GM12878 (cell line): ENCODE measurements around the gene TNF. TPM values are rescaled to one million over a fixed set of nuclear protein-coding genes. Genes with fewer than 3 reads are reported as not detected.

ENCODE experiments used
- ATAC-seq: fragments of 200-7000 bp; cut with Tn5 transposase; 3 replicates; pipeline ENCODE4 v1.9.1; 2020; ENCODE audit warnings: mild to moderate bottlenecking, moderate library complexity
- BruUV-seq: library from RNA; stranded (reverse); fragments of 400-500 nt; replicated peaks from 2 replicates; lab custom pipeline; 2021; lab: Mats Ljungman, UMichigan
- CTCF ChIA-PET: fragments of 300-600 bp; sonication (Branson Sonifier 250); formaldehyde crosslinking; extraction: SDS; loops from one replicate; lab custom pipeline; 2021; ENCODE audit warnings: inconsistent platforms; lab: Yijun Ruan, JAX
- POLR2A ChIA-PET: fragments of 350-600 bp; formaldehyde crosslinking; extraction: SDS; loops from one replicate; lab custom pipeline; 2021; ENCODE audit warnings: inconsistent platforms; lab: Charles Lee
- RAD21 ChIA-PET: fragments of 300-600 bp; sonication (Branson Sonifier 250); formaldehyde crosslinking; loops from one replicate; lab custom pipeline; 2023; ENCODE audit warnings: antibody characterized with exemption; ENCODE audit not compliant: unreplicated experiment; lab: Charles Lee
- SMC1A ChIA-PET: fragments of 300-600 bp; sonication (Branson Sonifier 250); formaldehyde crosslinking; loops from one replicate; lab custom pipeline; 2023; ENCODE audit not compliant: unreplicated experiment, uncharacterized antibody; lab: Charles Lee
- DNase-seq: peaks from one replicate; pipeline ENCODE4 v3.0.0-alpha.2; 2011; ENCODE audit warnings: low read depth, low spot score
- FAIRE-seq: peaks from 3 replicates; lab custom pipeline; 2011; peaks lifted over from hg19 to GRCh38; lab: Jason Lieb, UNC
- H2AFZ ChIP-seq: 2 replicates; pipeline ENCODE4 v1.6.0; 2011; ENCODE audit warnings: low read depth, low read length, control low read depth; ENCODE audit not compliant: control insufficient read depth
- H3K27ac ChIP-seq: 2 replicates; pipeline ENCODE4 v1.5.1; 2011; ENCODE audit warnings: control low read depth; ENCODE audit not compliant: control insufficient read depth, insufficient read depth
- H3K27me3 ChIP-seq, 2 experiments: replicated peaks in 1 of 2; 2 replicates each; pipeline versions ENCODE4 v1.6.0 to v1.6.1; 2011; ENCODE audit warnings: low read length in 1 of 2; ENCODE audit not compliant: control insufficient read depth in 2 of 2, insufficient read depth in 2 of 2
- H3K36me3 ChIP-seq, 2 experiments: 2 replicates each; pipeline ENCODE4 v1.5.1; 2011; ENCODE audit warnings: low read length in 1 of 2; ENCODE audit not compliant: control insufficient read depth in 2 of 2, insufficient read depth in 2 of 2
- H3K4me1 ChIP-seq: 2 replicates; pipeline ENCODE4 v1.6.1; 2011; ENCODE audit warnings: mild to moderate bottlenecking, low read length, moderate library complexity, mixed read lengths; ENCODE audit not compliant: control insufficient read depth, insufficient read depth
- H3K4me2 ChIP-seq: 2 replicates; pipeline ENCODE4 v1.6.0; 2011; ENCODE audit warnings: control low read depth; ENCODE audit not compliant: control insufficient read depth, insufficient read depth
- H3K4me3 ChIP-seq: fragments of 200-600 bp; sonication (generic); 2 replicates; pipeline ENCODE4 v1.5.1; 2016
- H3K79me2 ChIP-seq: 2 replicates; pipeline ENCODE4 v1.6.0; 2011; ENCODE audit warnings: low read length; ENCODE audit not compliant: control insufficient read depth, insufficient read depth
- H3K9ac ChIP-seq: 2 replicates; pipeline ENCODE4 v1.8.0; 2011; ENCODE audit warnings: low read length, control low read depth, mixed read lengths; ENCODE audit not compliant: control insufficient read depth, insufficient read depth
- H3K9me3 ChIP-seq: replicated peaks from 3 replicates; pipeline ENCODE4 v1.5.1; 2011; ENCODE audit warnings: mild to moderate bottlenecking, low read length; ENCODE audit not compliant: control insufficient read depth, insufficient read depth
- H4K20me1 ChIP-seq: 2 replicates; pipeline ENCODE4 v1.6.0; 2011; ENCODE audit not compliant: control insufficient read depth, insufficient read depth
- BACH1 ChIP-seq: fragments of 450-650 bp; IDR thresholded peaks from 2 replicates; pipeline ENCODE4 v1.6.1; 2017; ENCODE audit warnings: mild to moderate bottlenecking, borderline replicate concordance
- CEBPB ChIP-seq, 2 experiments: fragments of 150-350 bp in 1 of 2; IDR thresholded peaks; 2 replicates each; pipeline ENCODE4 v1.6.1; 2012 to 2014; ENCODE audit warnings: low read depth in 2 of 2, low read length in 2 of 2, borderline replicate concordance in 1 of 2, inconsistent platforms in 1 of 2
- HDAC2 ChIP-seq: fragments of 200-600 bp; sonication (generic); IDR thresholded peaks from 2 replicates; pipeline ENCODE4 v1.6.1; 2017
- MEF2B ChIP-seq: fragments of 450-650 bp; IDR thresholded peaks from 2 replicates; pipeline ENCODE4 v1.6.1; 2018; ENCODE audit warnings: mild to moderate bottlenecking, moderate library complexity; ENCODE audit not compliant: partially characterized antibody, poor library complexity, severe bottlenecking
- POLR2A ChIP-seq: IDR thresholded peaks from 2 replicates; pipeline ENCODE4 v1.6.1; 2011; ENCODE audit warnings: low read depth, mild to moderate bottlenecking, low read length
- RELA ChIP-seq: fragments of 450-650 bp; IDR thresholded peaks from 2 replicates; pipeline ENCODE4 v1.8.0; 2014; ENCODE audit warnings: borderline replicate concordance; ENCODE audit not compliant: partially characterized antibody
- ZNF622 ChIP-seq: fragments of 450-650 bp; IDR thresholded peaks from 2 replicates; pipeline ENCODE4 v1.6.1; 2017; ENCODE audit warnings: mild to moderate bottlenecking, inconsistent platforms
- WGBS: methylation state at CpG from one replicate; pipeline ENCODE4 v1.1.6; 2016; ENCODE audit warnings: low lambda C conversion rate; ENCODE audit not compliant: insufficient replicate concordance, insufficient coverage; ENCODE audit errors: missing lambda C conversion rate; 5-methylcytosine and 5-hydroxymethylcytosine counted together
- in situ Hi-C: fragments of 300-500 bp; cut with MboI; formaldehyde crosslinking; loops from 9 replicates; pipeline ENCODE4 v1.14.3; 2018; ENCODE audit warnings: mixed read lengths
- intact Hi-C: fragments of 100-400 bp; cut with micrococcal nuclease; formaldehyde crosslinking; loops from one replicate; pipeline ENCODE4 v1.14.2; 2022; ENCODE audit not compliant: unreplicated experiment
- polyA plus RNA-seq, 11 experiments: library from polyadenylated mRNA; depleted of rRNA in 4 of 11; unstranded in 6 of 11; stranded (reverse) in 5 of 11; fragments of >200 nt; fragmentation: Nextera tagmentation in 4 of 11; fragmentation: Illumina TruSeq in 1 of 11; extraction: Ambion mirVana in 4 of 11; extraction: Trizol in 1 of 11; gene quantifications; 1 replicate in 1 of 11; 2 replicates in 10 of 11; pipeline versions ENCODE4 v1.2.1 to v1.2.3, GENCODE V29; 2011 to 2016; ENCODE audit warnings: inconsistent platforms in 2 of 11, missing spikeins in 2 of 11, low read depth in 1 of 11
- total RNA-seq, 4 experiments: library from RNA; depleted of rRNA in 3 of 4; stranded (reverse); fragments of >200 nt in 3 of 4; fragmentation: Illumina TruSeq in 1 of 4; extraction: Trizol in 1 of 4; gene quantifications; 2 replicates each; pipeline versions ENCODE4 v1.2.1 to v1.2.3, GENCODE V29; 2013 to 2021
- TF ChIP-seq, protein P1 (sequence below): fragments of 450-650 bp; IDR thresholded peaks from 2 replicates; pipeline ENCODE4 v1.6.1; 2017; ENCODE audit warnings: borderline replicate concordance
- TF ChIP-seq, protein P2 (sequence below): fragments of 150-350 bp; IDR thresholded peaks from 2 replicates; pipeline ENCODE4 v1.6.1; 2016; ENCODE audit warnings: low read depth, low read length
- TF ChIP-seq, protein P3 (sequence below): fragments of 450-650 bp; IDR thresholded peaks from 2 replicates; pipeline ENCODE4 v1.6.1; 2017; ENCODE audit warnings: mild to moderate bottlenecking, low read depth, inconsistent platforms; ENCODE audit not compliant: poor library complexity, severe bottlenecking
- TF ChIP-seq, protein P4 (sequence below): IDR thresholded peaks from 2 replicates; pipeline ENCODE4 v1.6.1; 2012; ENCODE audit warnings: low read depth, low read length, improper control_type of control experiment

The TNF gene
- total and polyA plus RNA-seq, 10 of the 15 experiments (the other 5 are each of a cell fraction or from before 2014, with no cell fraction given), result 18.0 to 94.8 (median 61.9) TPM

DNA sequence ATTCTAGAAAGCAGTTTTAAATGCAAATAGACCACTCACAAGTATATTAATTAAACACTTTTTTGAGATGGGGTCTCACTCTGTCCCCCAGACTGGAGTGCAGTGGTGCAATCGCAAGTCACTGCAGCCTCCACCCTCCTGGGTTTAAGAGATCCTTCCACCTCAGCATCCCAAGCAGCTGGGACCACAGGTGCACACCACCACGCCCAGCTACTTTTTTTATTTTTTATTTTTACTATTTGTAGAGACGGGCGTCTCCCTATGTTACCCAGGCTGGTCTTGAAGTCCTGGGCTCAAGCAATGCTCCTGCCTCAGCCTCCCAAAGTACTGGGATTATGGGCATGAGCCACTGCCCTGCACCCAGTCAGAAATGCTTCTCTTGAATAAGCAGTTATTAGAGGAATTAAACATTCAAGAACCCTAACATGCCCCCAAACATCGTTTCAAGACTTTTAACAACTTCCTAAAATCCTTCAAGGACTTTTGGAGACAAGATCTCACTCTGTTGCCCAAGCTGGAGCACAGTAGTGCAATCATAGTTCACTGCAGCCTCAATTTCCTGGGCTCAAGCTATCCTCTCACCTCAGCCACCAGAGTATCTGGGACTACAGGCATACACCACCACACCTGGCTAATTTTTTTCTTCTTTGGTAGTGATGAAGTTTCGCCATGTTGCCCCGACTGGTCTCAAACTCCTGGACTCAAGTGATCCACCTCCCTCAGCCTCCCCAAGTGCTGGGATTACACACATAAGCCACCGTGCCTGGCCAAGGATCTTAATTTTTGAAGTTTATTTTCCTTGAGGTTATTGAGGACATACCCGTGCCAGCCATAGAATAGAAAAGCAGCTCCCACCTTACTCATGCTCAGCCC, 43.4 kb upstream of the TNF start:
- H3K27ac ChIP-seq, result no peak overlapping the region
- H3K27me3 ChIP-seq, result no peaks in the 10 kb centered on the region
- ATAC-seq, result no peak
- DNase-seq, result no peak
- FAIRE-seq, result no peak
- no peaks in the 10 kb centered on the region for H3K9me3 ChIP-seq
- in situ Hi-C loops (no loop called here), intact Hi-C loops (no loop called here)
- H3K4me1 ChIP-seq, result no peaks in the 10 kb centered on the region
- H2AFZ ChIP-seq, result no peak overlapping the region
- H3K36me3 ChIP-seq, result peaks cover 34 to 38% of the 10 kb centered on the region in 2 experiments
- POLR2A ChIA-PET, result interaction anchor here (1.0 to 1.3 kb wide), 3 partner anchors 10 to 83 kb away, joined by 3 read pairs; partner anchors contain the start of gene DDX39B
- no peak overlapping the region for H3K4me2 ChIP-seq
- peaks cover 3% of the 10 kb centered on the region for H4K20me1 ChIP-seq
- no peak overlapping the region for H3K4me3 ChIP-seq
- WGBS, result 71% methylated on average over 9 of the region's 9 CpGs
- BruUV-seq, result no TSS peak
- RAD21 ChIA-PET, result interaction anchor here (1.2 kb wide), 1 partner anchor 66 kb away, joined by 3 read pairs; no protein-coding TSS in a partner anchor
- no peak overlapping the region for H3K9ac ChIP-seq
- CTCF ChIA-PET, result interaction anchor here (1.0 to 1.6 kb wide), 3 partner anchors 8 to 14 kb away, joined by 3 to 4 read pairs (median 3); partner anchors contain the start of gene DDX39B
- SMC1A ChIA-PET, result interaction anchor here (0.6 kb wide), 1 partner anchor 117 kb away, joined by 3 read pairs; no protein-coding TSS in a partner anchor
- peaks cover 25% of the 10 kb centered on the region for H3K79me2 ChIP-seq
- TF ChIP-seq ZNF622, result no peak
- TF ChIP-seq, protein P1, sequence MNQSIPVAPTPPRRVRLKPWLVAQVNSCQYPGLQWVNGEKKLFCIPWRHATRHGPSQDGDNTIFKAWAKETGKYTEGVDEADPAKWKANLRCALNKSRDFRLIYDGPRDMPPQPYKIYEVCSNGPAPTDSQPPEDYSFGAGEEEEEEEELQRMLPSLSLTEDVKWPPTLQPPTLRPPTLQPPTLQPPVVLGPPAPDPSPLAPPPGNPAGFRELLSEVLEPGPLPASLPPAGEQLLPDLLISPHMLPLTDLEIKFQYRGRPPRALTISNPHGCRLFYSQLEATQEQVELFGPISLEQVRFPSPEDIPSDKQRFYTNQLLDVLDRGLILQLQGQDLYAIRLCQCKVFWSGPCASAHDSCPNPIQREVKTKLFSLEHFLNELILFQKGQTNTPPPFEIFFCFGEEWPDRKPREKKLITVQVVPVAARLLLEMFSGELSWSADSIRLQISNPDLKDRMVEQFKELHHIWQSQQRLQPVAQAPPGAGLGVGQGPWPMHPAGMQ, result no peak
- no peak for TF ChIP-seq RELA
- TF ChIP-seq POLR2A, result 0 out of 2 replicates have a peak, but pooled peaks have one; percentile 43
- no peak for TF ChIP-seq MEF2B
- TF ChIP-seq, protein P2, sequence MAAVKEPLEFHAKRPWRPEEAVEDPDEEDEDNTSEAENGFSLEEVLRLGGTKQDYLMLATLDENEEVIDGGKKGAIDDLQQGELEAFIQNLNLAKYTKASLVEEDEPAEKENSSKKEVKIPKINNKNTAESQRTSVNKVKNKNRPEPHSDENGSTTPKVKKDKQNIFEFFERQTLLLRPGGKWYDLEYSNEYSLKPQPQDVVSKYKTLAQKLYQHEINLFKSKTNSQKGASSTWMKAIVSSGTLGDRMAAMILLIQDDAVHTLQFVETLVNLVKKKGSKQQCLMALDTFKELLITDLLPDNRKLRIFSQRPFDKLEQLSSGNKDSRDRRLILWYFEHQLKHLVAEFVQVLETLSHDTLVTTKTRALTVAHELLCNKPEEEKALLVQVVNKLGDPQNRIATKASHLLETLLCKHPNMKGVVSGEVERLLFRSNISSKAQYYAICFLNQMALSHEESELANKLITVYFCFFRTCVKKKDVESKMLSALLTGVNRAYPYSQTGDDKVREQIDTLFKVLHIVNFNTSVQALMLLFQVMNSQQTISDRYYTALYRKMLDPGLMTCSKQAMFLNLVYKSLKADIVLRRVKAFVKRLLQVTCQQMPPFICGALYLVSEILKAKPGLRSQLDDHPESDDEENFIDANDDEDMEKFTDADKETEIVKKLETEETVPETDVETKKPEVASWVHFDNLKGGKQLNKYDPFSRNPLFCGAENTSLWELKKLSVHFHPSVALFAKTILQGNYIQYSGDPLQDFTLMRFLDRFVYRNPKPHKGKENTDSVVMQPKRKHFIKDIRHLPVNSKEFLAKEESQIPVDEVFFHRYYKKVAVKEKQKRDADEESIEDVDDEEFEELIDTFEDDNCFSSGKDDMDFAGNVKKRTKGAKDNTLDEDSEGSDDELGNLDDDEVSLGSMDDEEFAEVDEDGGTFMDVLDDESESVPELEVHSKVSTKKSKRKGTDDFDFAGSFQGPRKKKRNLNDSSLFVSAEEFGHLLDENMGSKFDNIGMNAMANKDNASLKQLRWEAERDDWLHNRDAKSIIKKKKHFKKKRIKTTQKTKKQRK, result no peak
- TF ChIP-seq, protein P3, sequence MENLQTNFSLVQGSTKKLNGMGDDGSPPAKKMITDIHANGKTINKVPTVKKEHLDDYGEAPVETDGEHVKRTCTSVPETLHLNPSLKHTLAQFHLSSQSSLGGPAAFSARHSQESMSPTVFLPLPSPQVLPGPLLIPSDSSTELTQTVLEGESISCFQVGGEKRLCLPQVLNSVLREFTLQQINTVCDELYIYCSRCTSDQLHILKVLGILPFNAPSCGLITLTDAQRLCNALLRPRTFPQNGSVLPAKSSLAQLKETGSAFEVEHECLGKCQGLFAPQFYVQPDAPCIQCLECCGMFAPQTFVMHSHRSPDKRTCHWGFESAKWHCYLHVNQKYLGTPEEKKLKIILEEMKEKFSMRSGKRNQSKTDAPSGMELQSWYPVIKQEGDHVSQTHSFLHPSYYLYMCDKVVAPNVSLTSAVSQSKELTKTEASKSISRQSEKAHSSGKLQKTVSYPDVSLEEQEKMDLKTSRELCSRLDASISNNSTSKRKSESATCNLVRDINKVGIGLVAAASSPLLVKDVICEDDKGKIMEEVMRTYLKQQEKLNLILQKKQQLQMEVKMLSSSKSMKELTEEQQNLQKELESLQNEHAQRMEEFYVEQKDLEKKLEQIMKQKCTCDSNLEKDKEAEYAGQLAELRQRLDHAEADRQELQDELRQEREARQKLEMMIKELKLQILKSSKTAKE, result no peak
- TF ChIP-seq CEBPB (IDR thresholded peaks at IDR 0.05; ENCODE audit: borderline replicate concordance in 1 of 2, low read depth in 2 of 2, low read length in 2 of 2), result no peak
- TF ChIP-seq, protein P4, sequence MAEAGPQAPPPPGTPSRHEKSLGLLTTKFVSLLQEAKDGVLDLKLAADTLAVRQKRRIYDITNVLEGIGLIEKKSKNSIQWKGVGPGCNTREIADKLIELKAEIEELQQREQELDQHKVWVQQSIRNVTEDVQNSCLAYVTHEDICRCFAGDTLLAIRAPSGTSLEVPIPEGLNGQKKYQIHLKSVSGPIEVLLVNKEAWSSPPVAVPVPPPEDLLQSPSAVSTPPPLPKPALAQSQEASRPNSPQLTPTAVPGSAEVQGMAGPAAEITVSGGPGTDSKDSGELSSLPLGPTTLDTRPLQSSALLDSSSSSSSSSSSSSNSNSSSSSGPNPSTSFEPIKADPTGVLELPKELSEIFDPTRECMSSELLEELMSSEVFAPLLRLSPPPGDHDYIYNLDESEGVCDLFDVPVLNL, result no peak
- 0 out of 2 replicates have a peak, but pooled peaks have one; percentile 26 for TF ChIP-seq BACH1
- no peak for TF ChIP-seq HDAC2
